Measurements from ENCODE around the gene SSPN.

DNA sequence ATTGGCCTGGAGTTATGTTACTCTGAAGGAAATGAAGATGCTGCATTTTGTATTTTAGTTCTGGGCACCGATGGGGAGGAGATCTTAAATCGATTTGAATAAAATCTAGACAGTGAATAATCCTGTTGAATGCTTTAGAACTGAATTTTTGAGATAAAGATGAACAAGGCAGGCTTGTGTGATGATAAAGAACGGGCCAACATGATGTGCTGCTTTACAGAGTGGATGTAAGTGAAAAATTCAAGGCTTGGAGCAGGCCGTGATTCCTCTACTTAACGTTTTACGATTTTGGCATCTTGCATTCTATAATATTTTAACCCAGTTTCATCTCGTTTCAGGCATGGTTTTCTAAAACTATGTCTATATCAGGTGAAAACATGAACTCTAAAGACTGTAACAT is 47.1 kb upstream of the SSPN start:
- TF ChIP-seq, protein P1, sequence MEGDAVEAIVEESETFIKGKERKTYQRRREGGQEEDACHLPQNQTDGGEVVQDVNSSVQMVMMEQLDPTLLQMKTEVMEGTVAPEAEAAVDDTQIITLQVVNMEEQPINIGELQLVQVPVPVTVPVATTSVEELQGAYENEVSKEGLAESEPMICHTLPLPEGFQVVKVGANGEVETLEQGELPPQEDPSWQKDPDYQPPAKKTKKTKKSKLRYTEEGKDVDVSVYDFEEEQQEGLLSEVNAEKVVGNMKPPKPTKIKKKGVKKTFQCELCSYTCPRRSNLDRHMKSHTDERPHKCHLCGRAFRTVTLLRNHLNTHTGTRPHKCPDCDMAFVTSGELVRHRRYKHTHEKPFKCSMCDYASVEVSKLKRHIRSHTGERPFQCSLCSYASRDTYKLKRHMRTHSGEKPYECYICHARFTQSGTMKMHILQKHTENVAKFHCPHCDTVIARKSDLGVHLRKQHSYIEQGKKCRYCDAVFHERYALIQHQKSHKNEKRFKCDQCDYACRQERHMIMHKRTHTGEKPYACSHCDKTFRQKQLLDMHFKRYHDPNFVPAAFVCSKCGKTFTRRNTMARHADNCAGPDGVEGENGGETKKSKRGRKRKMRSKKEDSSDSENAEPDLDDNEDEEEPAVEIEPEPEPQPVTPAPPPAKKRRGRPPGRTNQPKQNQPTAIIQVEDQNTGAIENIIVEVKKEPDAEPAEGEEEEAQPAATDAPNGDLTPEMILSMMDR (IDR thresholded peaks at IDR 0.05), result no peak
- no peak for TF ChIP-seq EZH2phosphoT487 (IDR thresholded peaks at IDR 0.05)
- TF ChIP-seq EZH2 (IDR thresholded peaks at IDR 0.05), result no peak
